ENCODE data around the gene MARCHF10.

- TF ChIP-seq, protein P1, sequence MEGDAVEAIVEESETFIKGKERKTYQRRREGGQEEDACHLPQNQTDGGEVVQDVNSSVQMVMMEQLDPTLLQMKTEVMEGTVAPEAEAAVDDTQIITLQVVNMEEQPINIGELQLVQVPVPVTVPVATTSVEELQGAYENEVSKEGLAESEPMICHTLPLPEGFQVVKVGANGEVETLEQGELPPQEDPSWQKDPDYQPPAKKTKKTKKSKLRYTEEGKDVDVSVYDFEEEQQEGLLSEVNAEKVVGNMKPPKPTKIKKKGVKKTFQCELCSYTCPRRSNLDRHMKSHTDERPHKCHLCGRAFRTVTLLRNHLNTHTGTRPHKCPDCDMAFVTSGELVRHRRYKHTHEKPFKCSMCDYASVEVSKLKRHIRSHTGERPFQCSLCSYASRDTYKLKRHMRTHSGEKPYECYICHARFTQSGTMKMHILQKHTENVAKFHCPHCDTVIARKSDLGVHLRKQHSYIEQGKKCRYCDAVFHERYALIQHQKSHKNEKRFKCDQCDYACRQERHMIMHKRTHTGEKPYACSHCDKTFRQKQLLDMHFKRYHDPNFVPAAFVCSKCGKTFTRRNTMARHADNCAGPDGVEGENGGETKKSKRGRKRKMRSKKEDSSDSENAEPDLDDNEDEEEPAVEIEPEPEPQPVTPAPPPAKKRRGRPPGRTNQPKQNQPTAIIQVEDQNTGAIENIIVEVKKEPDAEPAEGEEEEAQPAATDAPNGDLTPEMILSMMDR (IDR thresholded peaks at IDR 0.05): no peak
- no peak for TF ChIP-seq POLR2A (IDR thresholded peaks at IDR 0.05)
Measured at GRCh38 chr17:62663304-62663703, 144.8 kb downstream of the MARCHF10 start.

All from testis (tissue), 2 donors.